Occipital lobe (tissue), 2 donors: ENCODE data around the gene VAX1. TPM values are rescaled to one million over a fixed set of nuclear protein-coding genes. Genes with fewer than 3 reads are reported as not detected.
"Not testable (repeated sequence)": the region's sequence is repeated elsewhere in the genome, so short reads cannot be mapped to it uniquely, and the experiment has no call there.

ENCODE experiments used
- DNase-seq: peaks from one replicate; lab custom pipeline; 2025; lab: John Stamatoyannopoulos, UW
- total RNA-seq: library from RNA; depleted of rRNA; stranded (reverse); fragments of >200 nt; gene quantifications from one replicate; pipeline ENCODE4 v1.2.3, GENCODE V29; 2014

VAX1 gene
- total RNA-seq = 1.2 TPM

DNA sequence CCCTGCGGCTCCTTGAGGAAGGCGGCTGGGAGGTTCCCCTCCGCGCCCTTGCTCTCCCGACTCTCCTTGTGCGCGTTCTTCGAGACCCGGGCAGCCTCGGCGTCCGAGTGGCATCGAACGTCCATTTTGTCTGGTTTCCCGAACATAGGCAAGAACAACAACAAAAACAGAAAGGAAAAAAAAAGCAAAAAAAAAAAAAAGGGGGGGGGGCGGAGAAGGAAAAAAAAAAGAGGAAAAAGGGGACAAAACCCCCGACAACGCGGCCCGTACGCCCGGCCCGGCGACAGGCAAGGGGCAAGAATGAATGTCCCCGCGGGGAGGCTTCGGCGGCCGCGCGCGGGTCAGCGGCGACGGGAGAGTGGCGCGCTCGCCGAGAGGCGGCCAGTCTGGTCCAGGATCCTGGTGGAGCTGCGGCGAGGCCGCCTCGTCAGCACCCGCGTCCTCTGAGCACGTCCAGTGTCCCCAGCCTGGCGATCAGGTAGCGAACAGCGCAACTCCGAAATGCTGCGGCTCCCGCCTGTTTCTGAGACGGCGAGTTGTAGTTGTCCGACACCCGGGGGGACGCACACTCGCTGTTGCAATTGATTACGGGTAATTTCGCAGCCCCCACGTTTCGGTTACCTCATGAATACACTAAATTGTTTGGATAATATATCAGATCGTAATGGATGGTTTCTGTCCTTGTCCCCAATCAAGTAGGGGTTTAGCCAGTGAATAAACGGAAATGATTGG, at the start of gene VAX1:
Gene VAX1 (minus strand): TSS at position 360 of the 732 bp plus-strand sequence. CDS start 214 bp downstream, at position 146.
- DNase-seq = no peak

DNA sequence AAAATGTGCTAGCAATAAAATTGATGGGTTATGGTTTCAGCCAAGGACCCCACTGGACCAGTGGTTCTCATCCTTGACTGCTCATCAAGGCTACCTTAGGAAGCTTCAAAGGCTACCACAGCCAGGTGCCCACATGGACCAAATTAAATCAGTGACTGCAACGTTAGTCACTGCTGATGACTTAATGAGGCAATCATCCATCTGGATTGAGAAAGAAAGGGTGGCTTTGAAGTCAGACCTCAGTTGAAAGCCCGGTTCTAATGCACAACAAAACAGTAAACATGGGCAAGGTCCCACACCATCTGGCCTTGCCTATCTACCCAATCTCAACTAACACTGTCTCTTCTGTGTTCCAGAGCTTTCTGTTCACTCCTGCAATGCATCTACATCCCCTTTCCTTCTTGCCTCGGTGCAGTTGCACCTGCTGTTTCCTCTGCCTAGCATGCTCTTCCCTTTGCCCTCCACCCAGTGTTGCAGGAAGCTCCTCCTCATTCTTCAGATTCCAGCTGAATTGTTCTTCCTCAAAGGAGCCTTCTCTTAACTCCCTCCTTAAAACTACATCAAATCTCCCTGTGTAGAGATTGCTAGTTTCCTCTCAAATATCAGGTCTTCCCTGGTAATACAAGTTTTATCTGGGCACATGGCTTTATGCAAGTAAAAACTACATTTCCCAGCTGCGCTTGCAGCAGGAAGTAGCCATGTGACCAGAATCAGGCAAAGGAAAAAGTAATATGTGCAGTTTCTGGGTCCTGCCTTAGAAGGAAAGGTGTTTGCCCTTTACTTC, 49.0 kb upstream of the VAX1 start:
- no peak for DNase-seq

DNA sequence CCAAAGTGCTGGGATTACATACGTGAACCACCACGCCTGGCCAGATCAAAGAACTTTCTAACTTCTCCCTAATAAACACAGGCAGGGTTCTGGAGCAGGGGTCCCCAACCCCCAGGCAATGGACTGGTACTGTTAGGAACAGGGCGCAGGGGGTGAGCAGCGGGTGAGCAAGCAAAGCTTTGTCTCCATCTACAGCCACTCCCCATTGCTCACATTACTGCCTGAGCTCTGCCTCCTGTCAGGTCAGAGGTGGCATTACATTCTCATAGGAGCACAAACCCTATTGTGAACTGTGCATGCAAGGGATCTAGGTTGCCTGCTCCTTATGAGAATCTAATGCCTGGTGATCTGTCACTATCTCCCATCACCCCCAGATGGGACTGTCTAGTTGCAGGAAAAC, 47.7 kb upstream of the VAX1 start:
- DNase-seq = not testable (repeated sequence)

GRCh38 chr10:117184821-117185220, 46.8 kb upstream of the VAX1 start:
- no peak for DNase-seq

DNA sequence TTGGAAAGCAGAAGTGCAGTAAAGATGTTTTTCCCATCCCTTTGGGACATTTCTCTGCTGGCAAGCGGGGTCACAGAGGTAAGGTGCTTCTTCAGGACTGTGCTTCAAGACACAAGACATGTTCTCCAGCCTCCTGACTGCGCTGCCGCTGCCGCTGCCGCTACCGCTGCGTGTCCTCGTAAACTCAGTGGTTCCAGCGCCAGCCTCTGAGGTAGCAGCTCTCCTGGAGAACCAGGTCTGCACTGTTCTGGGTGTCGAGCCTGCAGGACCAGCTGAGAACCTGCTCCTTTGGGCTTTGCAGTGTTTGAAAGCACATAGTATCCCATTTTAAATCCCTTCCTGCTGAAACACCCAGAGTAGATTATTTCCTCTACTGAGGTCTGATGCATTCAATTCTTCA, 46.2 kb upstream of the VAX1 start:
- DNase-seq = no peak

GRCh38 chr10:117178190-117178589, 40.1 kb upstream of the VAX1 start:
- DNase-seq = no peak

DNA sequence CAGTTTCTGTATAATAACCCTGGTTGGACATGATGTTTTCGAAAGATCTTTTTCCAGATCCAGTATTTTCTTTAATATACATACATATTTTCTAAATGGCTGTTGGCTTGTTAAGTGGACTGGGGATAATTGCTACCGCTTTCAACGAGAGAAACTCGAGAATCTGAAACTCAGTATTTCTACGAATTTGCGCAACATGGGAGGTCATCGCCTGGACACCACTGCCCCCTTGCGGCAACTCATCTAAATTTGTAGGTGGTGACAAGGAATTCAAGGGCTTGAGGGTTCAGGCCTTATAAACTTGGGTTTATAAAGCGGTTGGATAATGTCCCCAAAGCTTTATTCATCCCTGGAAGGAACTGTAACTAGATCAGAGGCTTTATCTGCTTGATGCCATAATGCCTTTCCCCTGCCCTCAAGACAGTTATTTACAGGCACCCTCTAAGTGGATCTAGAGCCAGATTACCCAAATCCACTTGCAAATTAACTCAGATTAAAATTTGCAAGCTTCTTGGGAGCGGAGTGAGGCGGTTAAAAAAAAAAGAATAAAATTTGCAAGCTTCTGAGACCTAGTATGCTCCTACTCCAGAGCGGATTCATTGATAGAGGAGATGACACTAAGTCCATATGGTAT, 37.9 kb upstream of the VAX1 start:
- DNase-seq = peak; percentile 50

DNA sequence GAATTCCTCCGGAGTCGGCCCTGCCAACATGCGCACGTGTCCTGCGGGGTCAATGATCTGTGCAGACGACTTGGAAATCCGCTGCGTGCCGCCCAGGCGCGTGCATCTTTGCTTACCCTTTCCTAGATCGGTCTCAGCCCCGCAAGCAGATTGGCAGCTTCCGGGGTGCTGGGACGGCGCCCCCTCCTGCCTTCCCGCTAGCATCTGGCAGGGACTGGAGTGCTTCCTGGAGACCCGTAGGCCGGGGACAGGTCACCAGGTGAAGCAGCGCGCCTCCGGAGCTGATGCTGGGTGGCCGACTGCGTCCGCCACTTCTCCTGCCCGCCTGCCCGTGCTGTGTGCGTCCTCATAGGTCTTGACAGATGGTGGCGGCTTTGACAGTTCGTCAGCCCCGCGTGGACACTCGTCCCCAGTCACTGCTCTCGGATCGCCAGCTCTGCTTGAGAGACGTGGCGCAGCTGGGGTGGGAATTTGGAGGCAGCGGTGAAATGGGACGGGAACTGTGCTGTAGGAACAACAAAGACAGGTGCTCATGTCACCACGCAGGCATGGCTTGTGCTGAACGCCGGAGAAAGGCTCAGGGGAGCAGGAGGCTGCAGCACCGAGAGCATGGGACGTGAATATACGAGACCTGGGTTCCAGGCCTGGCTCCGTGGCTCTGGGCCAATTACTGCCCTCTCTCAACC, 37.3 kb upstream of the VAX1 start:
- DNase-seq = peak; percentile 32

- peak; percentile 77 for DNase-seq
These were observed 36.6 kb upstream of the VAX1 start for GRCh38 chr10:117174439-117175214.

DNA sequence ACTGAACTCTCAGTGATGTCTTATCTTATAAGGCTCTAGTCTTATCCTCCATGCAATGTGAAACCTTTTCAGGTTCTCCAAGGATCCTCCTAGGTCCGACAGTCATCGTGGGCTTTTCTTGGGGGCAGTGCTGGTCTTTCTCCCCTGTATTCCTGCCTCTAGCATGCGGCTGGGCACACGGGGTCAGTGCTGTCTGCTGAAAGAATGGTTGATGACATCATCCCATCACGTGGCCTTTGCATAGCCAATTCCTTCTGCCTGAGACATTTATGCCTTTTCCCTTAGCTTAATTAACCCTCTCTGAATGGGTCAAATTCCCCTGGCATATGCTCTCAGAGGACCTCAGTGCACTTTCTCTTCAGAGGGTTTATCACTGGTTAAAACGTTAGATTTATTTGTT, 32.2 kb upstream of the VAX1 start:
- DNase-seq = no peak

- DNase-seq = no peak
These were observed 31.4 kb upstream of the VAX1 start for GRCh38 chr10:117169480-117169879.

- no peak for DNase-seq
These were observed 30.7 kb upstream of the VAX1 start for GRCh38 chr10:117168729-117169128.

DNA sequence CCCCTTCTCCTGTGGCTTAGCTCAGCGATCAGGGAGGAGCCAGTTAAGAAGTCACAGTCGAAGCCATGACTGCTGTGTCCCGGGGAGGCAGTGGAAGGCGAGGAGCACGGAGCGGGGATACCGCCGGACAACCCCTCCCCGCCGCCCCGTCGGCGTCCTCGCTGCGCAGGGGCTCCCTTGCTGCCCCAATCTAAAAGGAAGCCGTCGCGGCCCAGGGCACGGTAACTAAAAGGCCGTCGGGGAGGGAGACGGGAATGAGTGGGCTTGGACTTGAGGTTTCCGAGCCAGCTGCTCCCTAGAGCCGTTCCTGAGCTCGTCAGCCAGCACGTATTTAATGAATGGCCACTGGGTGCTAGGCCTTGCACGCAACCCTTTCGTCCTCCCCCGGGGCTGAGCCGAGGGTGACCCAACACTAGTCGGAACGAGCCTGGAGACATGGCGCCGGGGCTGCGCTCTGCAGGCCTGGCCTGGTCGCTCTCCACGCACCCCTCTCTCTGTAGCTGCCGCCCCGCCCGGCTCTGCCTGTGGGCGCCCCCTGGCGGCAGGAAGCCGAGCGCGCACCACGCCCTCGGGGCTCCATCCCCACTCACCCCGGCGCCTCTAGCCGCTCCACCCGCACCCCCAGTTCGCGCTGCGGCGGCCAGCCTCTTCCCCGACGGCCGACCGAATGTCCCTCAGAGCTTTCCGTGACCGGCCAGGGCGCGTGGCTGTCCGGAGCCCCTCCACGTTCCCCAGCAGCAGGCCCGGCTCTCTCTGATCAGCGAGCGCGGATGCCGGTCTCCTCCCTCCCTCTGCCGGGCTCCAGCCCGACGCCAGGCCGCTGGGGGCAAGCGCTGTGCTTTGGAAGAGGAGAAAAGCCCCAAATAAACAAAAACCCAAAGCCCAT, 30.0 kb upstream of the VAX1 start:
- DNase-seq = peak; percentile 13

- no peak for DNase-seq
These were observed 29.3 kb upstream of the VAX1 start for GRCh38 chr10:117167346-117167788.

DNA sequence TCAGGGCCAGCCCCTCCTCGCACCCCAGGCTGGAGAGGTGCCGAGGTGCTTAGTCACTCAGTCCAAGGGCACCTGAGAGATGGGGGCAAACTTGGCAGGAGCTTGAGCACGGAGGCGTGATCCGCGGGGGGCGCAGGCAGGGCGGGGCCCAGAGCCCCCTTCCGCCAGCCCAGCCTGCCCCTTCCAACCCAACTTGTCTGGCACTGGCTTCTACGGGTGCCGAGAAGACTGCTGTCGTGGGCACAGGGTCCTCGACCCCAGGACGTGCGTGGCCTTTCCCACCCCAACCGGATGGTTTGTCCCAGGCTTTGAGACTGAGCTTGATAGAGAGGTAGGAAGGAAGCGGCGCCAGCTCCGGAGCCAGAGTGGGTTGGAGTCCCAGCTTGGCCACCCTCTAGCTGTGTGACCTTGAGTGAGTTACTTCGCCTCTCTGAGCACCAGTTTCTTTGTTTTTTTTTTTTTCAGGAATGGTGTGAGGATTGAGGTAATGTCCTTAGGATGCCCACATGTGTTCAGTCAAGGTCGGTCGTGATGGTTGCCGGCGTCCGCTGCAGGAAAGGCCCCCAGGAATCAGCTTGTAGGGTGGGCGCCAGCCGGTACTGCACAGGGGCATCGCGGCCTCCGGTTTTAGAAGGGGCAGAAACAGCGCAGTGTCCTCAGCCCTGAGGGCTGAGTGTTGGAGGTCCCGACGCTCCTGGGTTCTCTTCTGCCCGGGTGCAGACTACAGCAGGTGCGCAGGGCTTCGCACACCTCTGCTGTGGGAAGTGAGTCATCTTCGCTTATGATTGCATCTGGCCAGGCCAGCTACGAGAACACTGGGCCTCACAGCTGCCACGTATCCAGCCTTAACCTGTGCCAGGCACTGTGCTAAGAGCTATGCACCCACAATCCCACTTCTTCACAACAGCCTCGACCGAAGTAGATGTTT, 28.6 kb upstream of the VAX1 start:
- DNase-seq = no peak

DNA sequence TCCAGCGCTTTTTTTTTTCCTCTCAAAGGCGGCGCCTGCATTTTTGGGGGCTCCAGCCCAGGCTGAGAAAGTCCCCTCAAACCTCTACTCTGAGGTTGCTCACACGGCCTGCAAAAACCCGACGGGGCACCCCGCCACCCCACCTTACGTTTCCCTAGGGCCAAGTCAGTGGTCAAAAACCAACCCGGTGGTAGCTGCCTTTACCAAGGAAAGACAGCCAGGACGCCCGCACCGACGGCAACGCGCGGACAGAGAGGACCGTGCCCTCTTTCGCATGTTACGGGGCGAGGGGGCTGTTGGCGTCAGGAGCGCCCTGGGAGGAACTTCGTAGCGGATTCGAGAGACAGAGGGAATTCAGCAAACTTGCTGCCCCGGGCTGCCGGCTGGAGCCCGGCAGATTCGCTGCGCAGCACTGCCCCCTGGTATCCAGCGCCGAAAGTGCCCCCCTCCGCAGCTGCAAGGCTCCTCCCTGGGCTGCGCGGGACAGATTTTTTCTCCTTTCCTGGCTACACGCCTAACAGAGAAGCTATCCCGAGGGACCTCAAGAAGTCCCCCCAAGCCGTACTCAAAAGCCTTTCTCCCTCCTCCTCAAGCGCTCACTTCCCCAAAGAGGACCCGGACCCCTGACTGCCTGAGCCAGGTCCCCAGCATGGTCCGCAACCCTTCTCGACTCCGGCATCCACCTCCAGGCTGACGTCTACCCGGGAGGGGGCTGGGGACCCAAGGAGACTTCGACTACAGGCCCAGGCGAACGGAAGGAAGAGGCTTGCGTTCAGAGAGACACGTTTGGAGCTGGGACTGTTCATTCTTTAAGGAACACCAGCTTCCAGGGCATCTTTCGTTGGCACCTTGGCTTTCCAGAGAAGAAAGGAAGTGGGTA, 27.7 kb upstream of the VAX1 start:
- peak; percentile 10 for DNase-seq

DNA sequence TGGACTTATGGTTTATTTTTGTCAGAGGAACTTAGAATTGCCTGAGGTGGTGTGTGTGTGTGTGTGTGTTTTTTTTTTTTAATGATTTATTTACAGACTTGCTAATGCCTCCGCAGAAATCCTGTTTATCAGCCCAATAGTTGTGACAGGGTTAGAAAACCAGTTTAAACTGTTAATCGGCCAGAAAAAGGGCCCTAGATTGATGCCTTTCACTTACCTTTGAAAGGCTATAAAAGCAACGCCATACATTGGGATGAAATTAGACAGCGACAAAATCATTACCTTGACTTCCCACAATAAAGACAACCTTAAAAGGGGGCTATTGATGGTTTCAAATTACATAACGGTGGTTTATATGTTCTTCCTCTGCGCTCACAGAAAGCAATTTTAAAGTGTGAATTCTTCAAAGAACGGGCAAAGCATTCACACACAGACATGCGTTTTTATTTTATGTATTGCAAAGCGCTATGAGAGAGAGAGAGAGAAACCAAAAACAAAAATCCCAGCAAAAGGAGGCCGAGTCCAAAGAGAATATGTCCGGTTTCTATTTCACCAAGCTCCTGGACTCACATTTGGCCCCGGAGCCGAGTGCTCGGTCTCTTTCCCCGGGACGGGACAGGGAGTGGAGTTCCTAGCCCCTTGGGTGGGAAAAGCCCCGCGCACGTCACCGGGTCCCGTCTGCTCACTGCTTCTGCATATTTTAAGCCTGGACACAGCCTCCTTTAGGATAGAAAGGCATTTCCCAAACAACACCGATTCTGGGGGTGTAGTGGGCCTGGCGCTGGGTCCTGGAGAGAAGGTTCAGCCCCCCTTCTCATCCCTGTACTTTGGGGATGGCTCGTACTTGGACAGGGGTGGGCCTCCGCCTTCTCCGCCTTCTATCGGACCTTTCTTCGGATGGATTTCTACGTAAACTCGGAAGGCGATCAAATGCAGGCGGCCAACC, 26.8 kb upstream of the VAX1 start:
- no peak for DNase-seq
